H1 (cell line): Measurements from ENCODE around the gene LAMB3. TPM values are rescaled to one million over a fixed set of nuclear protein-coding genes. Genes with fewer than 3 reads are reported as not detected.

ENCODE experiments used
- CTCF ChIA-PET: fragments of 300-600 bp; sonication (Branson Sonifier 250); formaldehyde crosslinking; loops from one replicate; lab custom pipeline; 2021; ENCODE audit not compliant: partially characterized antibody; lab: Charles Lee
- POLR2A ChIA-PET: fragments of 300-600 bp; sonication (Branson Sonifier 250); formaldehyde crosslinking; loops from one replicate; lab custom pipeline; 2021; ENCODE audit warnings: inconsistent platforms; ENCODE audit not compliant: partially characterized antibody; lab: Charles Lee
- DNase-seq, 2 experiments: peaks; one replicate each; pipeline versions ENCODE4 v3.0.0 to v3.0.0-alpha.2; 2010 to 2022; ENCODE audit warnings: low spot score in 2 of 2, low read depth in 1 of 2, mixed read lengths in 1 of 2
- FAIRE-seq: peaks from 2 replicates; lab custom pipeline; 2011; peaks lifted over from hg19 to GRCh38; lab: Jason Lieb, UNC
- H2AFZ ChIP-seq: 2 replicates; pipeline ENCODE4 v1.8.1; 2012; ENCODE audit warnings: low read length, inconsistent platforms
- H2AK5ac ChIP-seq: 2 replicates; pipeline ENCODE4 v1.6.1; 2013; ENCODE audit warnings: low read depth, low read length
- H2BK120ac ChIP-seq: replicated peaks from 2 replicates; pipeline ENCODE3; 2013; ENCODE audit warnings: low read depth, low read length, inconsistent platforms
- H2BK12ac ChIP-seq: 2 replicates; pipeline ENCODE4 v1.6.1; 2013; ENCODE audit warnings: low read depth, low read length
- H2BK15ac ChIP-seq: 2 replicates; pipeline ENCODE4 v1.6.1; 2013; ENCODE audit warnings: low read length
- H2BK20ac ChIP-seq: 2 replicates; pipeline ENCODE4 v1.6.1; 2013; ENCODE audit warnings: low read length
- H2BK5ac ChIP-seq: 2 replicates; pipeline ENCODE4 v1.6.1; 2013; ENCODE audit warnings: low read depth, low read length
- H3K14ac ChIP-seq: 2 replicates; pipeline ENCODE4 v1.6.1; 2013; ENCODE audit warnings: inconsistent platforms; ENCODE audit not compliant: insufficient read length
- H3K18ac ChIP-seq: 2 replicates; pipeline ENCODE4 v1.6.1; 2013; ENCODE audit warnings: low read length; ENCODE audit errors: extremely low read depth
- H3K23ac ChIP-seq: 2 replicates; pipeline ENCODE4 v1.6.1; 2013; ENCODE audit warnings: inconsistent platforms; ENCODE audit not compliant: insufficient read length
- H3K23me2 ChIP-seq: 2 replicates; pipeline ENCODE4 v1.6.1; 2013; ENCODE audit warnings: low read depth, low read length
- H3K27ac ChIP-seq: 2 replicates; pipeline ENCODE4 v1.6.1; 2011; ENCODE audit warnings: low read depth, low read length, inconsistent platforms
- H3K27me3 ChIP-seq, 4 experiments: replicated peaks in 1 of 4; 1 replicate in 1 of 4; 2 replicates in 3 of 4; pipeline versions ENCODE4 v1.6.1 to v1.8.1; 2011 to 2013; ENCODE audit warnings: low read length in 3 of 4, mild to moderate bottlenecking in 3 of 4, inconsistent platforms in 2 of 4, mixed read lengths in 2 of 4, moderate library complexity in 1 of 4; ENCODE audit not compliant: control insufficient read depth in 3 of 4, insufficient read depth in 3 of 4; ENCODE audit errors: extremely low read depth in 1 of 4
- H3K36me3 ChIP-seq, 4 experiments: 2 replicates each; pipeline versions ENCODE4 v1.6.1 to v1.8.1; 2011 to 2013; ENCODE audit warnings: mild to moderate bottlenecking in 4 of 4, low read length in 3 of 4, moderate library complexity in 2 of 4, control low read depth in 1 of 4, inconsistent platforms in 1 of 4; ENCODE audit not compliant: insufficient read depth in 4 of 4, control insufficient read depth in 2 of 4
- H3K4ac ChIP-seq: replicated peaks from 2 replicates; pipeline ENCODE3; 2013; ENCODE audit warnings: low read length, low read depth, mixed read lengths, inconsistent platforms; ENCODE audit not compliant: insufficient read length
- H3K4me1 ChIP-seq, 4 experiments: replicated peaks in 1 of 4; 1 replicate in 1 of 4; 2 replicates in 3 of 4; pipeline versions ENCODE4 v1.6.1 to v1.8.1; 2011 to 2013; ENCODE audit warnings: low read length in 3 of 4, inconsistent platforms in 2 of 4, mixed read lengths in 1 of 4; ENCODE audit not compliant: insufficient read depth in 4 of 4, control insufficient read depth in 3 of 4
- H3K4me2 ChIP-seq, 2 experiments: 2 replicates each; pipeline versions ENCODE4 v1.6.1 to v1.8.1; 2011 to 2013; ENCODE audit warnings: low read depth in 2 of 2, low read length in 2 of 2, control low read depth in 1 of 2, inconsistent platforms in 1 of 2, mild to moderate bottlenecking in 1 of 2; ENCODE audit not compliant: insufficient read depth in 1 of 2
- H3K4me3 ChIP-seq, 4 experiments: fragments of 200-600, 300-600 bp in 1 of 4; sonication (generic), shearing (Covaris generic), sonication (Bioruptor Twin) in 1 of 4; 2 replicates each; pipeline versions ENCODE4 v1.5.1 to v1.8.1; 2011 to 2016; ENCODE audit warnings: low read length in 4 of 4, low read depth in 3 of 4, control low read depth in 2 of 4, inconsistent platforms in 2 of 4, mild to moderate bottlenecking in 2 of 4, mixed read lengths in 1 of 4, moderate library complexity in 1 of 4; ENCODE audit not compliant: insufficient read depth in 2 of 4; ENCODE audit errors: extremely low read depth in 1 of 4
- H3K56ac ChIP-seq: replicated peaks from 2 replicates; pipeline ENCODE3; 2013; ENCODE audit warnings: low read depth, mild to moderate bottlenecking, mixed read lengths, low read length, inconsistent platforms; ENCODE audit not compliant: insufficient read length
- H3K79me1 ChIP-seq: 2 replicates; pipeline ENCODE4 v1.6.1; 2013; ENCODE audit warnings: low read depth, low read length, control low read depth
- H3K79me2 ChIP-seq, 2 experiments: 2 replicates each; pipeline versions ENCODE4 v1.6.1 to v1.8.1; 2012 to 2013; ENCODE audit warnings: low read length in 2 of 2, mild to moderate bottlenecking in 2 of 2, inconsistent platforms in 1 of 2; ENCODE audit not compliant: insufficient read depth in 2 of 2, control insufficient read depth in 1 of 2
- H3K9ac ChIP-seq, 4 experiments: replicated peaks in 1 of 4; 1 replicate in 1 of 4; 2 replicates in 3 of 4; pipeline versions ENCODE4 v1.6.1 to v1.8.1; 2011 to 2013; ENCODE audit warnings: low read depth in 3 of 4, low read length in 3 of 4, control low read depth in 2 of 4, mild to moderate bottlenecking in 2 of 4, moderate library complexity in 2 of 4, inconsistent platforms in 1 of 4; ENCODE audit errors: extremely low read depth in 1 of 4
- H3K9me3 ChIP-seq, 2 experiments: 2 replicates each; pipeline versions ENCODE4 v1.6.1 to v1.8.1; 2012 to 2013; ENCODE audit warnings: mild to moderate bottlenecking in 2 of 2, moderate library complexity in 2 of 2, control low read depth in 1 of 2, inconsistent platforms in 1 of 2, low read depth in 1 of 2, low read length in 1 of 2, mixed read lengths in 1 of 2; ENCODE audit not compliant: insufficient read depth in 2 of 2
- H4K20me1 ChIP-seq, 2 experiments: replicated peaks in 1 of 2; 2 replicates each; pipeline versions ENCODE3 to v1.8.1; 2011 to 2013; ENCODE audit warnings: inconsistent platforms in 2 of 2, low read length in 2 of 2, mild to moderate bottlenecking in 1 of 2; ENCODE audit not compliant: insufficient read depth in 2 of 2, control insufficient read depth in 1 of 2
- H4K5ac ChIP-seq: 2 replicates; pipeline ENCODE4 v1.6.1; 2013; ENCODE audit warnings: low read length, low read depth, mixed read lengths, inconsistent platforms; ENCODE audit not compliant: insufficient read length
- H4K8ac ChIP-seq: 2 replicates; pipeline ENCODE4 v1.8.0; 2013; ENCODE audit warnings: mild to moderate bottlenecking, moderate library complexity, low read length, inconsistent platforms; ENCODE audit not compliant: insufficient read depth; ENCODE audit errors: extremely low read depth
- H4K91ac ChIP-seq: replicated peaks from 2 replicates; pipeline ENCODE3; 2013; ENCODE audit warnings: low read length, mixed read lengths, inconsistent platforms; ENCODE audit not compliant: insufficient read length
- ASH2L ChIP-seq: fragments of 200-600, 300-600 bp; sonication (generic); IDR thresholded peaks from one replicate; pipeline ENCODE4 v1.7.1; 2017; ENCODE audit warnings: low read length
- CEBPB ChIP-seq: IDR thresholded peaks from 2 replicates; pipeline ENCODE4 v1.6.1; 2012; ENCODE audit warnings: low read depth, low read length
- CTCF ChIP-seq, 3 experiments: IDR thresholded peaks; 1 replicate in 2 of 3; 2 replicates in 1 of 3; pipeline versions ENCODE4 v1.5.1 to v1.6.1; 2011; ENCODE audit warnings: low read length in 3 of 3, mild to moderate bottlenecking in 3 of 3, inconsistent platforms in 2 of 3, low read depth in 1 of 3, moderate library complexity in 1 of 3; ENCODE audit not compliant: insufficient read depth in 1 of 3; ENCODE audit errors: control extremely low read depth in 1 of 3
- HDAC2 ChIP-seq, 2 experiments: fragments of 300-600 bp in 1 of 2; sonication (generic) in 1 of 2; IDR thresholded peaks; 2 replicates each; pipeline ENCODE4 v1.6.1; 2011 to 2012; ENCODE audit warnings: low read depth in 2 of 2, low read length in 2 of 2, mild to moderate bottlenecking in 2 of 2, moderate library complexity in 2 of 2, borderline replicate concordance in 1 of 2, inconsistent platforms in 1 of 2
- JUN ChIP-seq: IDR thresholded peaks from 2 replicates; pipeline ENCODE4 v1.6.1; 2011; ENCODE audit warnings: low read depth, mild to moderate bottlenecking, improper control_type of control experiment, low read length
- MAX ChIP-seq: IDR thresholded peaks from 2 replicates; pipeline ENCODE4 v1.6.1; 2012; ENCODE audit warnings: inconsistent platforms
- POLR2A ChIP-seq, 2 experiments: IDR thresholded peaks; 1 replicate in 1 of 2; 2 replicates in 1 of 2; pipeline ENCODE4 v1.6.1; 2011; ENCODE audit warnings: low read depth in 2 of 2, low read length in 2 of 2, mild to moderate bottlenecking in 2 of 2; ENCODE audit errors: control extremely low read depth in 1 of 2
- RNF2 ChIP-seq: fragments of 200-900, 300-1000 bp; sonication (generic); IDR thresholded peaks from 2 replicates; pipeline ENCODE4 v1.7.1; 2016; ENCODE audit warnings: borderline replicate concordance, low read depth, mild to moderate bottlenecking, antibody characterized with exemption, low read length; ENCODE audit not compliant: poor library complexity, severe bottlenecking; ENCODE audit errors: missing control alignments
- SP4 ChIP-seq: IDR thresholded peaks from 2 replicates; pipeline ENCODE4 v1.6.1; 2012; ENCODE audit warnings: low read length, inconsistent platforms
- TCF12 ChIP-seq: IDR thresholded peaks from 2 replicates; pipeline ENCODE4 v1.6.1; 2011; ENCODE audit warnings: low read depth, mild to moderate bottlenecking, low read length
- WGBS, 2 experiments: shearing (Covaris generic) in 1 of 2; methylation state at CpG; one replicate each; pipeline versions ENCODE4 v1.1.6 to v1.1.7; 2013 to 2015; ENCODE audit warnings: low lambda C conversion rate in 2 of 2, mixed read lengths in 2 of 2, inconsistent platforms in 1 of 2, low coverage in 1 of 2, missing lambda C conversion rate in 1 of 2; ENCODE audit not compliant: insufficient replicate concordance in 2 of 2, insufficient coverage in 1 of 2, insufficient read length in 1 of 2; ENCODE audit errors: extremely low coverage in 1 of 2, missing lambda C conversion rate in 1 of 2; 5-methylcytosine and 5-hydroxymethylcytosine counted together
- polyA plus RNA-seq, 7 experiments: library from polyadenylated mRNA; depleted of rRNA in 3 of 7; stranded (reverse) in 5 of 7; unstranded in 2 of 7; fragments of >200 nt in 5 of 7; fragments of 200-250 nt in 2 of 7; gene quantifications; 1 replicate in 5 of 7; 2 replicates in 1 of 7; 4 replicates in 1 of 7; pipeline versions ENCODE4 v1.2.1 to v1.2.3, GENCODE V29; 2011 to 2013; ENCODE audit warnings: missing spikeins in 2 of 7, mixed read lengths in 2 of 7
- total RNA-seq: library from RNA; stranded (reverse); fragmentation: NEBNext Ultra II Directional; extraction: Animal tissue kit (Norgen Biotek cat#: 25700); gene quantifications from 2 replicates; pipeline ENCODE4 v1.2.1, GENCODE V29; 2021

Gene LAMB3
- total and polyA plus RNA-seq, 2 of the 8 experiments (the other 6 are each of a cell fraction or from before 2014, with no cell fraction given), result 0.45 to 0.50 TPM

- Histone ChIP-seq H3K4ac (no peak overlapping the region), H3K4me2 (no peak overlapping the region), H3K18ac (no peak overlapping the region), H2AFZ (no peak overlapping the region), H3K36me3 (no peaks in the 10 kb centered on the region), H2AK5ac (no peak overlapping the region), H4K5ac (no peak overlapping the region), H3K23me2 (no peaks in the 10 kb centered on the region), H2BK5ac (no peak overlapping the region), H2BK120ac (no peak overlapping the region), H3K14ac (no peak overlapping the region), H3K56ac (no peak overlapping the region), H3K27me3 (no peaks in the 10 kb centered on the region), H3K23ac (no peak overlapping the region), H4K91ac (no peak overlapping the region), H2BK20ac (no peak overlapping the region), H4K8ac (no peak overlapping the region), H3K4me3 (no peak overlapping the region), H3K4me1 (no peaks in the 10 kb centered on the region; a peak in 2 of 7 replicates), H4K20me1 (no peaks in the 10 kb centered on the region), H3K79me1 (no peaks in the 10 kb centered on the region), H2BK12ac (no peak overlapping the region), H2BK15ac (no peak overlapping the region), H3K27ac (no peak overlapping the region), H3K9me3 (no peaks in the 10 kb centered on the region), H3K9ac (no peak overlapping the region), H3K79me2 (no peaks in the 10 kb centered on the region)
- DNase-seq, result no peak
- CTCF ChIA-PET, result interaction anchor here (0.5 to 28.8 kb wide), 10 partner anchors 7 to 145 kb away, joined by 3 to 636 read pairs (median 8); partner anchors contain the start of gene CAMK1G
- POLR2A ChIA-PET, result no interaction called here
- 88% methylated on average over 7 of the region's 7 CpGs; no CpG with 5 or more reads in 1 of the 2 experiments for WGBS, 2 experiments
- no peak for FAIRE-seq
- TF ChIP-seq MAX (no peak), ASH2L (no peak), CEBPB (no peak), POLR2A (IDR thresholded peaks at IDR 0.05; ENCODE audit: control extremely low read depth in 1 of 2, low read depth in 2 of 2, low read length in 2 of 2) (no peak), RNF2 (no peak), TCF12 (no peak), JUN (no peak), HDAC2 (IDR thresholded peaks at IDR 0.05; ENCODE audit: borderline replicate concordance in 1 of 2, low read depth in 2 of 2, low read length in 2 of 2) (no peak), SP4 (no peak), CTCF (IDR thresholded peaks at IDR 0.05; ENCODE audit: control extremely low read depth in 1 of 3, insufficient read depth in 1 of 3, low read depth in 1 of 3, low read length in 3 of 3) (no peak)
These were observed 32.3 kb downstream of the LAMB3 start for GRCh38 chr1:209619696-209620486.
